GM18520 (cell line): ENCODE data around the gene PAK1IP1.
A peak's percentile ranks its signal among the peaks of the same experiment; 100 is the strongest.
"Not testable (repeated sequence)": the region's sequence is repeated elsewhere in the genome, so short reads cannot be mapped to it uniquely, and the experiment has no call there.

Source experiments
- ATAC-seq: cut with Tn5 transposase; IDR thresholded peaks from one replicate; pipeline ENCODE4 v1.9.1; 2021; ENCODE audit not compliant: unreplicated experiment

PAK1IP1 gene

GRCh38 chr6:10742251-10742650 lies 47.5 kb downstream of the PAK1IP1 start:
- ATAC-seq = no peak

GRCh38 chr6:10743515-10743914 lies 48.7 kb downstream of the PAK1IP1 start:
- ATAC-seq = no peak

GRCh38 chr6:10745116-10745515 lies 50.3 kb downstream of the PAK1IP1 start:
- ATAC-seq = no peak

- no peak for ATAC-seq
These were observed 52.1 kb downstream of the PAK1IP1 start for GRCh38 chr6:10746915-10747250.

- ATAC-seq = peak; percentile 93
These were observed 52.6 kb downstream of the PAK1IP1 start, which contains the start of gene TMEM14B for GRCh38 chr6:10747251-10747972. TMEM14B (plus strand) TSS chr6:10747805; CDS start chr6:10749246, 1,441 bp downstream.

- no peak for ATAC-seq
These were observed 55.0 kb downstream of the PAK1IP1 start for GRCh38 chr6:10749734-10750133.

- not testable (repeated sequence) for ATAC-seq
These were observed 55.8 kb downstream of the PAK1IP1 start for GRCh38 chr6:10750568-10750967.

- not testable (repeated sequence) for ATAC-seq
These were observed 57.0 kb downstream of the PAK1IP1 start for GRCh38 chr6:10751757-10752156.

GRCh38 chr6:10756085-10756484 lies 61.3 kb downstream of the PAK1IP1 start:
- no peak for ATAC-seq
